HCT116 (cell line): Measurements from ENCODE around the gene NPHP3. TPM values are rescaled to one million over a fixed set of nuclear protein-coding genes. Genes with fewer than 3 reads are reported as not detected.

Experiments
- ATAC-seq: fragments of 200-7000 bp; cut with Tn5 transposase; 2 replicates; pipeline ENCODE4 v1.9.1; 2020; ENCODE audit warnings: mild to moderate bottlenecking, moderate library complexity
- BruUV-seq: library from RNA; stranded (reverse); fragments of 400-500 nt; replicated peaks from 2 replicates; lab custom pipeline; 2021; lab: Mats Ljungman, UMichigan
- CTCF ChIA-PET: fragments of 300-600 bp; sonication (Branson Sonifier 250); formaldehyde crosslinking; loops from one replicate; lab custom pipeline; 2021; ENCODE audit warnings: antibody characterized with exemption; lab: Charles Lee
- POLR2A ChIA-PET: fragments of 300-600, 350-600 bp; sonication (Branson Sonifier 250); formaldehyde crosslinking; loops from one replicate; lab custom pipeline; 2021; ENCODE audit warnings: antibody characterized with exemption; lab: Charles Lee
- RAD21 ChIA-PET, 2 experiments: fragments of 300-600 bp; sonication (Branson Sonifier 250); formaldehyde crosslinking; loops; one replicate each; lab custom pipeline; 2023; ENCODE audit warnings: low total read pairs in 2 of 2; ENCODE audit not compliant: uncharacterized antibody in 2 of 2, unreplicated experiment in 2 of 2, low non-redundant PET in 1 of 2; lab: Charles Lee
- DNase-seq: peaks from one replicate; pipeline ENCODE4 v3.0.0-alpha.2; 2010; ENCODE audit warnings: low read depth, low spot score
- H2AFZ ChIP-seq: fragments of 200-600 bp; shearing (Covaris generic), sonication (generic); 2 replicates; pipeline ENCODE4 v1.6.1; 2017; ENCODE audit warnings: low read depth, mixed run types, mixed read lengths, antibody characterized with exemption, low read length; ENCODE audit not compliant: poor library complexity, severe bottlenecking
- H3K27ac ChIP-seq: 2 replicates; pipeline ENCODE4 v1.5.1; 2012; ENCODE audit warnings: low read depth, low read length
- H3K27me3 ChIP-seq: fragments of 200-600 bp; sonication (generic); 2 replicates; pipeline ENCODE4 v1.6.1; 2016; ENCODE audit warnings: mixed run types, low read length, mixed read lengths; ENCODE audit not compliant: insufficient read depth
- H3K36me3 ChIP-seq, 2 experiments: fragments of 200-500 bp in 1 of 2; fragments of 200-600 bp in 1 of 2; sonication (Bioruptor generic) in 1 of 2; sonication (generic) in 1 of 2; 2 replicates each; pipeline versions ENCODE4 v1.5.1 to v1.6.1; 2014 to 2016; ENCODE audit warnings: low read length in 2 of 2, inconsistent platforms in 1 of 2, mixed read lengths in 1 of 2, mixed run types in 1 of 2; ENCODE audit not compliant: insufficient read depth in 2 of 2, control insufficient read depth in 1 of 2
- H3K4me1 ChIP-seq, 2 experiments: fragments of 200-600 bp in 1 of 2; sonication (generic) in 1 of 2; 2 replicates each; pipeline versions ENCODE4 v1.5.1 to v1.6.1; 2012 to 2017; ENCODE audit warnings: low read length in 2 of 2, inconsistent platforms in 1 of 2, mild to moderate bottlenecking in 1 of 2, mixed read lengths in 1 of 2, mixed run types in 1 of 2, moderate library complexity in 1 of 2; ENCODE audit not compliant: insufficient read depth in 2 of 2, control insufficient read depth in 1 of 2
- H3K4me2 ChIP-seq: fragments of 200-600 bp; sonication (generic); 2 replicates; pipeline ENCODE4 v1.6.1; 2017; ENCODE audit warnings: mixed run types, low read length, mixed read lengths
- H3K4me3 ChIP-seq, 2 experiments: fragments of 200-600 bp in 1 of 2; sonication (generic) in 1 of 2; replicated peaks in 1 of 2; 2 replicates each; pipeline ENCODE4 v1.5.1; 2011 to 2016; ENCODE audit warnings: low read length in 2 of 2, control low read depth in 1 of 2, low read depth in 1 of 2, mild to moderate bottlenecking in 1 of 2, mixed read lengths in 1 of 2, mixed run types in 1 of 2
- H3K79me2 ChIP-seq: fragments of 200-600 bp; sonication (generic); 2 replicates; pipeline ENCODE4 v1.6.1; 2017; ENCODE audit warnings: mild to moderate bottlenecking, mixed run types, low read length, moderate library complexity, mixed read lengths; ENCODE audit not compliant: insufficient read depth
- H3K9ac ChIP-seq: fragments of 200-600 bp; sonication (generic); 2 replicates; pipeline ENCODE4 v1.6.1; 2016; ENCODE audit warnings: low read length, mixed read lengths
- H3K9me2 ChIP-seq: fragments of 200-600 bp; sonication (generic), shearing (Covaris generic); 2 replicates; pipeline ENCODE4 v1.6.1; 2017; ENCODE audit warnings: mixed run types, mild to moderate bottlenecking, moderate library complexity; ENCODE audit not compliant: insufficient read depth
- H3K9me3 ChIP-seq, 2 experiments: fragments of 200-500 bp in 1 of 2; fragments of 200-600 bp in 1 of 2; sonication (Bioruptor generic) in 1 of 2; sonication (generic) in 1 of 2; 2 replicates each; pipeline ENCODE4 v1.6.1; 2014 to 2017; ENCODE audit warnings: low read length in 2 of 2, mixed read lengths in 2 of 2, inconsistent platforms in 1 of 2, low read depth in 1 of 2, mild to moderate bottlenecking in 1 of 2, mixed run types in 1 of 2, moderate library complexity in 1 of 2; ENCODE audit not compliant: control insufficient read depth in 1 of 2, insufficient read depth in 1 of 2
- H4K20me1 ChIP-seq: fragments of 200-600 bp; sonication (generic), shearing (Covaris generic); 2 replicates; pipeline ENCODE4 v1.6.1; 2017; ENCODE audit warnings: mixed run types, mild to moderate bottlenecking, moderate library complexity; ENCODE audit not compliant: insufficient read depth
- CBX3 ChIP-seq: IDR thresholded peaks from 2 replicates; pipeline ENCODE4 v1.6.1; 2012; ENCODE audit warnings: low read depth
- ELF1 ChIP-seq: IDR thresholded peaks from 2 replicates; pipeline ENCODE4 v1.6.1; 2012; ENCODE audit warnings: low read depth, borderline replicate concordance
- RAD21 ChIP-seq: IDR thresholded peaks from 2 replicates; pipeline ENCODE4 v1.6.1; 2012; ENCODE audit warnings: low read depth, mild to moderate bottlenecking
- SRF ChIP-seq: IDR thresholded peaks from 2 replicates; pipeline ENCODE4 v1.6.1; 2012; ENCODE audit warnings: low read depth
- intact Hi-C: fragments of 100-400 bp; cut with micrococcal nuclease; formaldehyde crosslinking; loops from 2 replicates; pipeline ENCODE4 v1.10.0; 2022
- total RNA-seq: library from RNA; stranded (reverse); gene quantifications from one replicate; pipeline ENCODE4 v1.2.1, GENCODE V29; 2021; ENCODE audit not compliant: unreplicated experiment
- TF ChIP-seq, protein P1 (sequence below): IDR thresholded peaks from 2 replicates; pipeline ENCODE4 v1.6.1; 2012; ENCODE audit warnings: low read depth
- TF ChIP-seq, protein P2 (sequence below): IDR thresholded peaks from 2 replicates; pipeline ENCODE4 v1.6.1; 2012

NPHP3 gene
- total RNA-seq, 1 experiment from 2014 or later, result 15.5 TPM

DNA sequence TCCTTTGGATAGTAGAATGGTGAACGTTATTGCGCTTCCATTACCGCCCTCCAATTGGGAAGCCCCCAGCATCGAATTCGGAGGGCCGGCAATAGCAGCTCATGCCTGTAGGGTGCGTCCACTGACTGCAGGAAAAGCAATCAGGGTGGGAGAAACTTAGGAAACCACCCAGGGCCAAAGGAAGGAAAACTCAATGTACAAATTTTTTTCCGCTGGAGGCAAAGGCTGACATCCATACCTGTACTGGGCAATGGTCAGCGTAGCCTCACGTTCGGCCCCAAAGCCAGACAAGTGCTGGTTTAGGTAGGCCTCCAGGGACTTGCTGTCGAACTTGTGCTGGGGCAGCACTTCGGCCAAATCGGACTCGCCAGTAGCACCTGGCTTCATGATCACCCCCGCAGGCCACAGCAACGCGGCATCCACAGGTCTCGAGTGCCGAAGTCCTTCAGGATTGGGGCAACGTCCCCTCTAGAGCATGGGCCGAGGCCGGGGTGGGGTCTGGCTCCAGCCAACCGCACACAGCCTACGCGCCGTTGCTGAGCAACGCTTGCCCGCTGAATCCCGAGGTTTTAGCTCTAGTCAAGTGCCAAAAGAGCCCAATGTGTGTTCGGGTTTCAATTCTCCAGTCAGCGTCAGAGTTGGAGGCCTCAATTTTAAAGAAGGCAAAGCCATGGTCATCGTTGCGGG is 62.7 kb downstream of the NPHP3 start, which contains the start of gene ACAD11 (continued):
- TF ChIP-seq CBX3, result 0 out of 2 replicates have a peak, but pooled peaks have one; percentile 23
- no peak for TF ChIP-seq ELF1

DNA sequence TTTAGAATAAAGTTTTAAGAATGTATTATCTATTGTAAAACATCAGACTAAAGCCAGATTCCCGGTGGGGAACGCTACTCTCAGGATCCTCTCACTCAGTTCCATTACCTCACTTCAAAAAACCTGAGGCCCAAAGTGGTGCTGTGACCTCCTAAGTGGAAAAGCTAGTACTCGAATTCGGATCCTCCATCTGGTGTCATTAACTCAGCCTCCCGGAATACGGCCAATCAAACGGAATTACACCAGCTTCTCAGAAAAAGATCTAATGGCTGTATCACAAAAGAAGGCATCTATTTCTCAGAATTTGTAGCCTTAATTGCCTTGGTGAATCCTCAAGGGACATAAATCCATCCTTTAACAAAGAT is 63.2 kb downstream of the NPHP3 start:
- H3K27ac ChIP-seq, result peak overlapping the region; percentile 89
- peak overlapping the region; percentile 82 for H3K4me2 ChIP-seq
- BruUV-seq, result no TSS peak
- ChIA-PET RAD21 (no interaction called here), POLR2A (interaction anchor here (0.7 to 1.7 kb wide), 5 partner anchors 9 to 16 kb away, joined by 3 to 4 read pairs (median 3); no protein-coding TSS in a partner anchor), CTCF (interaction anchor here (0.9 to 2.9 kb wide), 3 partner anchors 17 to 123 kb away, joined by 4 to 11 read pairs (median 4); no protein-coding TSS in a partner anchor)
- H3K36me3 ChIP-seq, result no peaks in the 10 kb centered on the region
- intact Hi-C loops, result no loop called here
- ATAC-seq (peak; percentile 21), DNase-seq (no peak)
- no peaks in the 10 kb centered on the region for H3K9me2 ChIP-seq
- H3K4me1 ChIP-seq, result peaks cover 0 to 16% of the 10 kb centered on the region in 2 experiments; a peak in 2 of 4 replicates
- peak overlapping the region; percentile 72 to 87 for H3K4me3 ChIP-seq
- H3K9me3 ChIP-seq, result no peaks in the 10 kb centered on the region
- H3K27me3 ChIP-seq, result no peaks in the 10 kb centered on the region
- H4K20me1 ChIP-seq, result no peaks in the 10 kb centered on the region
- no peak for TF ChIP-seq RAD21
- TF ChIP-seq, protein P1, sequence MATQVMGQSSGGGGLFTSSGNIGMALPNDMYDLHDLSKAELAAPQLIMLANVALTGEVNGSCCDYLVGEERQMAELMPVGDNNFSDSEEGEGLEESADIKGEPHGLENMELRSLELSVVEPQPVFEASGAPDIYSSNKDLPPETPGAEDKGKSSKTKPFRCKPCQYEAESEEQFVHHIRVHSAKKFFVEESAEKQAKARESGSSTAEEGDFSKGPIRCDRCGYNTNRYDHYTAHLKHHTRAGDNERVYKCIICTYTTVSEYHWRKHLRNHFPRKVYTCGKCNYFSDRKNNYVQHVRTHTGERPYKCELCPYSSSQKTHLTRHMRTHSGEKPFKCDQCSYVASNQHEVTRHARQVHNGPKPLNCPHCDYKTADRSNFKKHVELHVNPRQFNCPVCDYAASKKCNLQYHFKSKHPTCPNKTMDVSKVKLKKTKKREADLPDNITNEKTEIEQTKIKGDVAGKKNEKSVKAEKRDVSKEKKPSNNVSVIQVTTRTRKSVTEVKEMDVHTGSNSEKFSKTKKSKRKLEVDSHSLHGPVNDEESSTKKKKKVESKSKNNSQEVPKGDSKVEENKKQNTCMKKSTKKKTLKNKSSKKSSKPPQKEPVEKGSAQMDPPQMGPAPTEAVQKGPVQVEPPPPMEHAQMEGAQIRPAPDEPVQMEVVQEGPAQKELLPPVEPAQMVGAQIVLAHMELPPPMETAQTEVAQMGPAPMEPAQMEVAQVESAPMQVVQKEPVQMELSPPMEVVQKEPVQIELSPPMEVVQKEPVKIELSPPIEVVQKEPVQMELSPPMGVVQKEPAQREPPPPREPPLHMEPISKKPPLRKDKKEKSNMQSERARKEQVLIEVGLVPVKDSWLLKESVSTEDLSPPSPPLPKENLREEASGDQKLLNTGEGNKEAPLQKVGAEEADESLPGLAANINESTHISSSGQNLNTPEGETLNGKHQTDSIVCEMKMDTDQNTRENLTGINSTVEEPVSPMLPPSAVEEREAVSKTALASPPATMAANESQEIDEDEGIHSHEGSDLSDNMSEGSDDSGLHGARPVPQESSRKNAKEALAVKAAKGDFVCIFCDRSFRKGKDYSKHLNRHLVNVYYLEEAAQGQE, result no peak
- TF ChIP-seq SRF, result no peak
- TF ChIP-seq, protein P2, sequence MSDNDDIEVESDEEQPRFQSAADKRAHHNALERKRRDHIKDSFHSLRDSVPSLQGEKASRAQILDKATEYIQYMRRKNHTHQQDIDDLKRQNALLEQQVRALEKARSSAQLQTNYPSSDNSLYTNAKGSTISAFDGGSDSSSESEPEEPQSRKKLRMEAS, result peak; percentile 24; the same call in 1 of the 2 replicates
- peaks cover 47% of the 10 kb centered on the region for H3K79me2 ChIP-seq
- peak overlapping the region; percentile 45 for H2AFZ ChIP-seq
- peak overlapping the region; percentile 92 for H3K9ac ChIP-seq
